GM18508 (cell line): Measurements from ENCODE around the gene WDR19.
"Not testable (repeated sequence)": the region's sequence is repeated elsewhere in the genome, so short reads cannot be mapped to it uniquely, and the experiment has no call there.

ENCODE experiments used
- ATAC-seq: cut with Tn5 transposase; IDR thresholded peaks from one replicate; pipeline ENCODE4 v1.9.1; 2021; ENCODE audit warnings: moderate number of reproducible peaks; ENCODE audit not compliant: insufficient read depth, unreplicated experiment

Gene WDR19

GRCh38 chr4:39291686-39292085 is 109.4 kb downstream of the WDR19 start:
- no peak for ATAC-seq

- ATAC-seq = not testable (repeated sequence)
Measured at GRCh38 chr4:39292433-39292832, 110.1 kb downstream of the WDR19 start.

GRCh38 chr4:39295784-39296183 is 113.5 kb downstream of the WDR19 start:
- ATAC-seq = no peak

GRCh38 chr4:39302901-39303300 is 120.6 kb downstream of the WDR19 start:
- no peak for ATAC-seq

- no peak for ATAC-seq
Measured at GRCh38 chr4:39303871-39304270, 121.5 kb downstream of the WDR19 start.

GRCh38 chr4:39304651-39305050 is 122.3 kb downstream of the WDR19 start:
- ATAC-seq = no peak

GRCh38 chr4:39305912-39306677 is 123.8 kb downstream of the WDR19 start:
- no peak for ATAC-seq

- no peak for ATAC-seq
Measured at GRCh38 chr4:39308611-39309010, 126.3 kb downstream of the WDR19 start.

GRCh38 chr4:39312816-39313215 is 130.5 kb downstream of the WDR19 start:
- no peak for ATAC-seq

GRCh38 chr4:39319676-39320075 is 137.3 kb downstream of the WDR19 start:
- no peak for ATAC-seq

- ATAC-seq = no peak
Measured at GRCh38 chr4:39320381-39321115, 138.2 kb downstream of the WDR19 start.

- ATAC-seq = no peak
Measured at GRCh38 chr4:39323821-39324220, 141.5 kb downstream of the WDR19 start.

- no peak for ATAC-seq
Measured at GRCh38 chr4:39324446-39324845, 142.1 kb downstream of the WDR19 start.

- no peak for ATAC-seq
Measured at GRCh38 chr4:39324897-39325613, 142.7 kb downstream of the WDR19 start.

GRCh38 chr4:39326468-39326977 is 144.2 kb downstream of the WDR19 start:
- ATAC-seq = no peak

GRCh38 chr4:39330353-39330752 is 148.0 kb downstream of the WDR19 start:
- no peak for ATAC-seq

- no peak for ATAC-seq
Measured at GRCh38 chr4:39331191-39331590, 148.9 kb downstream of the WDR19 start.
